NCI-H2081 treated with DMSO at 0.1 percent for 48 hours (cell line): ENCODE results near the gene FBXW4.
"Not testable (repeated sequence)": the region's sequence is repeated elsewhere in the genome, so short reads cannot be mapped to it uniquely, and the experiment has no call there.

Experiments
- DNase-seq: peaks from one replicate; lab custom pipeline; 2025; lab: John Stamatoyannopoulos, UW

Gene FBXW4

DNA sequence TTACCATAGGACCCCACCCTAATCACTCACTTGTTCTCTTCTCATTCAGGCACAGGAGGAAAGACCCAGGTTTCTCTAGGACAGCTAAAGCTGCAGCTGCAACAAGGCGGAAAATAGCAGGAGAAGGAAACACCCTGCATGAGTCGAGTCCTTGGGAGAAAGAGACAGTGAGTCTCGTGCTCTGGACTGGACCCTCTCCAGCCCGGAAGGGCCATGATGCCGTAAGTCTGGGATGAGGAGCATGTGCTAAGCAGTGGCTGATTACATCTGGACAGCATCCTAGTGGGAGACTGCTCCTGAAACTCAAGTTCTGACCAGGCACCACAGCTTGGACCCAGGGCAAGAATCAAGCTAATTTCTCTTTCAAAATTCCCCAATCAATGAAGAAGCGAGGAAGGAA lies 39.4 kb downstream of the FBXW4 start:
- no peak for DNase-seq

DNA sequence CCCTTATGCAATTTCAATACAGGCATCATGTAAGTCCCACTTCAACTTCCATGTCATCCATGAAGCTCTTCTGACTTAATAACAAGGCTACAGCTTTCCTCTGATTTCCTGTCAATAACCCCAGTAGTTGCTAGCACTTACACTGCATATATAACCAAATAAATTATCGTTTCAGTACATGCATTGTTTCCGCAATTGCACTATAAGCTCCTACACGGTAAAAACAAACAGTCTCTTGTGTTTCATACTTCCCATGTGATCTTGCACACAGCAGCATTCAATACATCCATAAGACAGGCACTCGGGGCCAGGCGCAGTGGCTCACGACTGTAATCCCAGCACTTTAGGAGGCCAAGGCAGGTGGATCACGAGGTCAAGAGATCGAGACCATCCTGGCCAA lies 41.4 kb downstream of the FBXW4 start:
- no peak for DNase-seq

DNA sequence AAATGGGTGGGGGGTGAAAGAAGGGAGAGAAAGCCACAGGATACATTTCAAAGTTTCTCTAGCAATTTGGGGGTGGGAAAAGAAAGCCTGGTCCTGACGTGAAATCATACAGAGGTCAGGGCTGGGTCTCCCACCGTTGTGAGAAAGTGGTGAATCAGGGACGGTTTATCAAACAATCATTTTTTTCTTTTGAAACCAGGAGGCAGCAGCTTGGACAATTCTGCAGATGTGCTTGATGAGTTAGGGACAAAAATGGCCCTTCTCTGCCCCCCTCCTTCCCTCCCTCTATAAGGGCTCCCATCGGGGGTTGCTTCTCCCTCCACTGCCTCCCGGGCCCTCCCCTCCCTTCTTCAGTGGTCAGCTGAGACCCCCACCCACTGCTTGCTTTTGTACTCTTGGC lies 43.6 kb downstream of the FBXW4 start:
- no peak for DNase-seq

DNA sequence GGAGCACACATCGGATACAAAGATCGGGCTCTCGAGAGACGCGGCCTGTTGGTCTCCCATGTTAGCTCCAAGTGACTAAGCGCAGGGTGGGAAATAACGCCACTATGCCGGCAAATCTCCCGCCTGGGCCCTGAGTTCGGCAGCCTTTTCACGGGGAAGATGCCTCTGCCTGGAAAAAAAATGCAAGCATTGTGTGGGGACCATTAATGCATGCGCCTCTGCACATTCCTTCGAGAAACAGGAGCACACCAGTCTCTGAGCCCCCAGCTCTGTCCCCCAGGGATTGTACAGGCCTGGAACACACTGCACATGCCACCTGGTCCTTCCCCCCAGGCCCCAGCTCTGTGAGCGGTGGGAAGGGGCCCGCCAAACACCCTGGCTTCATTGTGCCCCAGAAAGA lies 44.1 kb downstream of the FBXW4 start:
- no peak for DNase-seq

DNA sequence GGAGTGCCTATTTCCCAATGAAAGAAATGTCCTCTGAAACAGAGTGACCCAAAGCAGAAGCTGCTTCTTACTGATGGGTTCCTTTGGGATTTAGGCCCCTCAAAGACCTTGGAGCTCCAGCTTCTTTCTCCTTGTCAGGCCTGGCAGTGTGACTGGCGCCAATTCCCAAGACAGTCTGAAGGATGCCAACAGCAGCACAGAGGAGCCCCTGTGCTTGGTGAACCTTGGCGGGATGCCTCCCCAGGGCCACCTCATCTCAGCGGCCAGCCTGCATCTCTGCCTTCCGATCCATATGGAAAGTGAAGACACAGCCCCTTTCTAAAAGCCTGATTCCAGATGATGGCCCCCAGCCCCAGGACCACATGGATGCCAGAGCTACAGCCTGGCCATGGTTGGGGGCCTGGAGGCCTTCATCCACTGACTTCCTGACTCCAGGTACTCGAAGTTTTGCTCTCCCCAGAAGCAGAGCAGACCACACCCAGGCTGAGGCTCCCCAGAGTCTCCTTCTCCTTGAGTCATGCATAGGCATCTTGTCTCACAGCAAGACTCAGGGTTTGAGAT lies 45.4 kb downstream of the FBXW4 start:
- no peak for DNase-seq

GRCh38 chr10:101647255-101647654 lies 47.7 kb downstream of the FBXW4 start:
- no peak for DNase-seq

DNA sequence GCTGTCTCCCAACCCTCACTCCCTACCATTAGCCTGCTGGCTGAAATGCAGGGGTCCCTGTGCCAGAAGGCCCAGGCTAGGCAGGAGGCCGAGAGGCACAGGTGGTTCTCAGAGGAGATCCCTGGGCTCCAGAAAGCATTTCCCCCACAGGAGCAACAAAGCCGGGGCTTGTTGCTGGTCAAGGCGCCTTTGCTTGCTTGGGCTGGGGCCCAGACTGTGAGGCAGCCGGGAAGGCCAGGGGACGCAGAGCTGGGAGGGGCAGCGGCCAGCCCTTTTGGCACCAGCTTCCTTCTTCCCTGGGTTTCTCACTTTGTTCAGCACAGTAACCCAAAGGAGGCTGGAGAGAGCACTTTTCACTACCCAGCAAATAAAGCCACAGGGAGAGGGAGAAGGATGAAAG lies 48.6 kb downstream of the FBXW4 start:
- no peak for DNase-seq

GRCh38 chr10:101645659-101646058 lies 49.3 kb downstream of the FBXW4 start:
- no peak for DNase-seq

- no peak for DNase-seq
Observed at GRCh38 chr10:101644002-101644401, 51.0 kb downstream of the FBXW4 start.

DNA sequence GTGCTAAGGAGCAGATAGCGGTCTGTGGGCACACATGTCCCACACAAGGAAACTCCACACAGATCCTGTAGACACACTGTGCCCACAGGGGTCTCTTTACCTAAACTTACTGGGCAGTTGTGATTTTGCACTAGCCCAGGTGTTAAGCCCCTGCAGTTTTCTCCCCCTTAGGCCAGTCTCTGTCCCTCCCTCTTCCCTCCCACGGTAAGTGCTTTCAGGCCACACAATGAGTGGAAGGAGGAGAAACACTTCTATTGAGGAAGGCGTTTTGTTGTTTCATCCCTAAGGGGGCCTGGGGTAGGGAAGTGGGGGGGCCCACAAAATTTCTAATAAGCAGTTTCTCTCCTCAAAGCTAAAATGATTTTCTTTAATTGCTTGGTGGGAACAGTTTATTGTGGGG lies 51.4 kb downstream of the FBXW4 start:
- no peak for DNase-seq

DNA sequence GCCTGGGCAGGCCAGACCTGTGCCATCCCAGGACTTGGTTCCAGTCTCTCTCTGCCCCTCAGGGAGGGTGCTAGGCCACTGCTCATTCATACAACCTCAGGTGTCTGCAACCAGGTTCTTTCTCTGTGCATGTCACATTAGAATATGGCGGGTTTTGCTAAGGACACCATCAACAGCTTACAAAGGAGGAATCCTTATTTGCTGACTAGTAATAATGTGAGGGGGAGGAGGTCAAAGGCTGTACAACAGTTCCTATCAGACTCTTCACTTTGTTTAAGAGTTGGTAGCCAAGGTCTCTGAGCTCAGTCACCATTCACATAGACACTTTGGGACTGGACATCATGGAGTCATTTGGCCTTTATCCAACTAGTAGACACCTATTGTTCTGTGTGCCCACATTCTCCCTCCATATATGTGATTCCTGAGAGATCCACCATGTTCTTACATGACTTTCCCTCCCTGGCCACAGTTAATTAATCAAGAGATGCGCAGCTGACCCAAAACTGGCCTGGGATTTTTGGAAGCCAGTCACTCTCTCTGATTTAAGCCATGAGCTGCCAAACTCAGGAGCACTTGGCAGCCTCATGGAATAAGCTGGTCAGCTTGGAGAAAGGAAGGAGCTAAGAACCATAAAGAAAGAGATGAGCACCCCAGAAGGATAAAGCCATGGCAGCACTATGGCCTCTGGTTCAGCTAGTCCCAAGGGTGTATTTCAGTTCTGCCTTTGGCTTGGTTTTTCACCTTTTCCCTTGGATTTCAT lies 55.6 kb downstream of the FBXW4 start:
- no peak for DNase-seq

DNA sequence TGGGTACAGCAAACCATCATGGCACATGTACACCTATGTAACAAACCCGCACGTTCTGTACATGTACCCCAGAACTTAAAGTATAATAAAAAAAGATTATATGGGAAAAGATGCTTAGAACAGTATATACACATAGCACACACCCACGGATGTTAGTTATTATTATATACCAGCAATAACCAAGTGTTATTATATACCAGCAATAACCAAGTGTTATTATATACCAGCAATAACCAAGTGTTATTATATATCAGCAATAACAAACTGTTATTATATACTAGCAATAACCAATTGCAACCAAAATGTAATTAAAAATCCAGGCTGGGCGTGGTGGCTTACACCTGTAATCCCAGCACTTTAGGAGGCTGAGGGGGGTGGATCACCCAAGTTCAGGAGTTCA lies 61.5 kb downstream of the FBXW4 start:
- not testable (repeated sequence) for DNase-seq

DNA sequence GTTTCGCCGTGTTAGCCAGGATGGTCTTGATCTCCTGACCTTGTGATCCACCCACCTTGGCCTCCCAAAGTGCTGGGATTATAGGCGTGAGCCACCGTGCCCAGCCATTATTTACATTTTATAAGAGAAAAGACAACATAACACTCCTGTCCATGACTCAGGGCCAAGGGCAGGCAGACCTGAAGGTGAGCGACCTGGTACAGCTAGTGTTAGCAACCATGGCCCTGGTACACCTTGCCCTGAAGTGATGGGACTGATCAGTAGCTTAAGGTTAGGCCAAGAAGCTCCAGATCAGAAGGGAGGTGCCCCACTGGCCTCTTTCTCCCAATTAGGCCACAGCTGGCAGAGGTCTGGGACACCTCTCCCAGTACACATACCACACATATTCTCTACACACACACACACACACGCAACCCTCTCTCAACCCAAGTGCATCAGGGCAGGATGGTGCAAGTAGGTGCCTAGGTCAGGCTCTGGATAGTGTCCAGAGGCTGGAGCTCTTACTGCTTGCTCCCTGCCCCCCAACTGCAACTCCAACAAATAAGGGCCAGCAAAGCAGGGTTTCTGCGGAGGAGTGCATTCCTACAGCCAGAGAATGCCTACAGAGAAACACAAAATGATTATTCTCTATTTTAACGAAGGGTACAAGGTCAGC lies 63.0 kb downstream of the FBXW4 start:
- DNase-seq, result no peak

DNA sequence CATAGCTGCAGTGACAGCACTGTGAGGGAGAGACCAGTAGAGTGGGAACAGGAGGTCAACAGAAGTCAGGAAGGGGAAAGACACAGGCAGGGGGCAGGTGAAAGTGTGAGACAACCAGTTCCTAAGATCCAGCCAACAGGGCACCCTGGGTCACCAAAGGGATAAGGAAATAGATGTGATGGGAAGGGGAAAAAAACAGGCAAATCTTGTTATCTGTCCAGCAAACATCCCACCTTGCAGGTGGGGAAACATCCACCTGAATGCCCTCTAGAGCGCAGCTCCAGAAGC lies 64.4 kb downstream of the FBXW4 start:
- DNase-seq, result no peak

DNA sequence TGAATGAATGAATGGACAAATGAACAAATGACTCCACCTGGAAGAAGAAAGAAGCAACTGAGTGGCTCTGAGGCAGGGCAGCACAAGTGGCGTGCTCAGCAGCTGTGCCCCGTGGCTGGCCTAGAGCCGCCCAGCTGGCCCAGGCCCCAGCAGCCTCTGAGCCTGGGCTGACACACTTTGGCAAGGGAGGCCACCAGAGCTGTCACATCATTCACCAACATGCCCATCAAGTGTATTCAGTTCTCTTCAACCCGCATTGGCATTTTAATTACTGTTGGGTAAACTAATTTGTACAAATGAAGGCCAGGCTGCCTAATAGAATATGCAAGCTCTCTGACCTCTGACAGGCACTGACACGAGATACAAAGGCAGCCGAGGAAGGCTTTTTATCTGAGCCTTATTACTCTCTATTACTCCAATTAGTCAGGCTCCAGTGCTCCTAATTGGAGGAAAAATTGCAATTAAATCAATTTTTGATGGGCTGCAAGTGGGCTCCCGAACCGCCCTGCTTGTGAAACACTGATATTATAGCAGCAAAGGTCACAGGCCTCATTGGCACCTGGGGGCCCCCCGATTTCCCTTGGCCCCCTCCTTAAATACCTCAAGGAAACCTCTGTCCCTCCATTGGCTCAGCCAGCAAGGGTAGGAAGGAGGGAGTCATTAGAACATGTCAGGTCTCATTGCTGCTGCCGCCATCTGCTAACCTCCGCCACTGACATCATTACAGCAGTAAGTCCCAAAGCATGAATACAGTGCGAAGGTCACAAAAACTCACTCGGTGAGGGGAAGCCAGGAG lies 64.9 kb downstream of the FBXW4 start:
- DNase-seq, result no peak

DNA sequence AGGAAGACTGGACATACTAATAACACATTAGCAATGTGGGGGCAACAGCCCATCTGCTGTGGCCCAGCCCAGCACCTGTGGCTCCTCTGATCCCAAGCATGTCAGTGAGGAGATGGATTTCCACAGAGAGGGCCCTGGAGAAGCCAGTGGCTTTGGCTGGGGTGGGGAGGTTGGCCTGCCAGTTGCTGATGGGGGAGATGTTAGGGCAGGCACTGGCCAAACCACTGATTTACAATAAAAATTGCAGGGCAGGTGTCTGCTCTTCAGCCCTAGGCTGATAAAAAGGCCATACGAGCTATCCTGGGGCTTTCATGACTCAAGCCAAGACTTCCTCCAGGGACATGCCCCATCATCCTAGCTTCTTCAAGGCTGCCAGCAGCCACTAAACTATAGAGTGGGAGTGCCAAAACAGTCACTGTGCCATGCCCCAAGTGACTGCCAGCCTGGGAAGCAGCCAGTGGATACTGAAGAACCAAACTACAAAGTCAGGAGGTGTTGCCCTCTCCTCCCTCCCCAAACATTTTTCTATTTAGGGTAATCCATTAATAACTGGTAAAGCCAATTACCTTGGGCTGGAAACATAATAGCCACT lies 69.1 kb downstream of the FBXW4 start:
- no peak for DNase-seq

DNA sequence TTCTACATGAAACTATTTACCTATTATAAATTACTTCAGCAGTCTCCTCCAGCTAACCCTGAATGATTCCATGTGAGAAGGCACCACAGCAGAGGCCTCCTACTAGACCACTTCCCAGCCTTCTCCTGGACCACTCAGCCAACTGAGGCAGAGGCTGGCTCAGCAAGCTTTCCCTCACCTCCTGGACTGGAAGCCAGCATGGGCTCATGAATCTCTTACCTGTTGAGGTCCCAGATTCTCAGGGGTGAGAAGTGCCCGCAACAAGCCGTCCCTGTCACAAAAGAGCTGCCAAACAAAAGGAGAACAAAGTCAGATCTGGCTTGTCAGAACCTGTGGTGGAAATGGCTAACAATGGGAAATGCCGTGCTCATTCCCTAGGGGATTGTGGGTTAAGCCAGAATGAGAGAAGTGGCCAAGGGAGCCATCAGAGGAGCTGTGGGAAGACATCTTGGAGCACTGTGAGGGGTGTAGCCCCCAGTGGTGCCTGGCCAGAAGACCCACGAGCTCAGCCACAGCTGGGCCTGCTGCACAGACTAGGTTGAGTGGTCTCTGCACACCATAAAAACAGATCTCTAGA lies 70.4 kb downstream of the FBXW4 start:
- DNase-seq, result no peak

- no peak for DNase-seq
Observed at GRCh38 chr10:101623528-101623927, 71.4 kb downstream of the FBXW4 start.

DNA sequence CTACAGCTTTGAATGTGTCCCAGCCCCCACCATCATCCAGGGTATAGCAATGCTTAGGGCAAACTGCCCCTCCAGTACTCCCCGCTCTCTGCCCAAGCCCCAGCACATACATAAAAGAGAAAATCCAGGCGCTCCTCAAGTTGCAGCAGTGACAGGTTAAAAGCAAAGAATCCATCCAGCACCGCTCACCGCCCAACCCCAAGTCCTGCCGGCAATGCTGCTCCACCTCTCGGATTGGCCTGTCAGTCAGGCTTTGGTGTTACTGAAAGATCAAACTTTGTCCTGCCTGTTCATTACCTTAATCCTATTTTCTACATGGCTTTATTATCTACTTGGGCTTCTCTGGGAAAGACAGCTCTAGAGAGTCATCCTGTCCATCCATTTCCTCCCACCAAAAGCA lies 75.0 kb downstream of the FBXW4 start:
- no peak for DNase-seq

GRCh38 chr10:101618871-101619270 lies 76.1 kb downstream of the FBXW4 start:
- no peak for DNase-seq

DNA sequence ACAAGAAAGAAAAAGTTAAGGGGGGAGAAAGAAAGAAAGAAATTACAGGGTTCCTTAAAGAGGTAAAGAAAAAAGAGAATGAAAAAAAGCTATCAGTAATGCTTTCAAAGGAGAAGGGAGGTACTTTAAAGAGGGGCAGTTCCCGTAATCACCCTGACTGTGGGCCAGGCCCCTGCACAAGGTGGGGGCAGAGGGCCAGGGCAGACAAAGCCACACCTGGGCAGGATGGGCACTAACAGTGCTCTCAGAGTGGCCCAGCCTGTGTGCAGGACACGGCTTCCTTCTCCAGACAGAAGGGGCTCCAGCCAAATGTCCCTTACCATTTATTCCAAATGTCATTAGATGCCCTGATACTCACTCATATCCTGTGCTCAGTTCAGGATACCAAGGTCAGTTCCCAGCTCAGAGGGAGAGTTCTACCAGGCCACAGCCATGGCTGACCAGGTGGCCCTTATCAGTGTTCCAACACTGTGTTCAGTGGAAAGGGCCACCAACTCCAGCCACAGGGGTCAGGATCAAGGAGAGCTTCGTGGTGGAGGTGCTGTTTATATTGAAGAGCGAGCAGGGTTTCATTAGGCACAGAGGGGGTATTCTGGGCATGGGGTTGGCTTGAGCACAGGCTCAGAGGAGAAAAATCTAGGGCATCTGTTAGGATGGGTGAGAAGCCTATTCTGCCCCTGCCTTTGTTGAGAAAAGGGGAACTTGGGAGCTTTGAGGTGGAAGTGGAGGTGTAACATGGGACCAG lies 77.0 kb downstream of the FBXW4 start:
- DNase-seq, result no peak
